IMR-90 (cell line): ENCODE data around the gene SLC2A8.

ENCODE experiments used
- POLR2A ChIP-seq: IDR thresholded peaks from 2 replicates; pipeline ENCODE4 v1.6.1; 2012; ENCODE audit warnings: mild to moderate bottlenecking, low read depth, low read length
- RAD21 ChIP-seq: IDR thresholded peaks from 2 replicates; pipeline ENCODE4 v1.6.1; 2012; ENCODE audit warnings: low read length, improper control_type of control experiment
- RCOR1 ChIP-seq: IDR thresholded peaks from 2 replicates; pipeline ENCODE4 v1.6.1; 2012; ENCODE audit warnings: mild to moderate bottlenecking, low read length, improper control_type of control experiment; ENCODE audit not compliant: insufficient replicate concordance
- RFX5 ChIP-seq: IDR thresholded peaks from 2 replicates; pipeline ENCODE4 v1.8.0; 2012; ENCODE audit warnings: low read depth, mild to moderate bottlenecking, low read length, moderate library complexity
- TF ChIP-seq, protein P1 (sequence below): conservative IDR thresholded peaks from 2 replicates; pipeline ENCODE4 v1.5.1; 2012; ENCODE audit warnings: mild to moderate bottlenecking, low read depth, low read length, improper control_type of control experiment

DNA sequence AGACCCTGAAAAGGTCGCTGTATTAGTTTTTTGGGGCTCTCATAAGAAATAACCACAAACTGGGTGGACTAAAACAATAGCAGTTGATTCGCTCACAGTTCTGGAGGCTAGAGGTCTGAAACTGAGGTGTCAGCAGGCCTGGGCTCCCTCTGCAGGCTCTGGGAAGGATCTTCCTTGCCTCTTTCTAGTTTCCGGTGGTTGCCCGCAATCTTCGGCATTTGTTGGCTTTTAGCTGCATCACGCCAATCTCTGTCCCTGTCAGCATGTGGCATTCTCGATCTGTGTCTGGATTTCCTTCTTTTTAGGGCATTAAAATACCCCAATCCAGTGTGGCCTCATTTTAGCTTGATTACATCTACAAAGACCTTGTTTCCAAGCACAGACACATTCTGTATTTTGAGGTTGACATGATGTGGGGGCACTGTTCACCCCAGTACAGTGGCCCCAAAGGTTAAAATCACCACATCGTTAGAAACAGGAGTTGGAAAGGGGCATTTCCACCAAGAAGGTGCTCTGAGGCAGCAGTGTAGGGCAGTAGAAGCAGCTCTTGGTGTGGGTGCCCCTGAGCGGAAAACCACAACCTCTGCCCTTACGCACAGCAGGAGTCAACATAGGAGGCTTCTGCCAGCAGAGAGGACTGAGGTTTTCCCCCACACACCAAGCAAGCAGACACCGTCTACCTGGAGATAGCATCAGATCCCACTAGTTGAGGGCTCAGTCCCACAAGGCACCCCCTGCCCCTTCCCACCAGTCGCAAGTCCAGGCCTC is 40.7 kb downstream of the SLC2A8 start:
- TF ChIP-seq, protein P1, sequence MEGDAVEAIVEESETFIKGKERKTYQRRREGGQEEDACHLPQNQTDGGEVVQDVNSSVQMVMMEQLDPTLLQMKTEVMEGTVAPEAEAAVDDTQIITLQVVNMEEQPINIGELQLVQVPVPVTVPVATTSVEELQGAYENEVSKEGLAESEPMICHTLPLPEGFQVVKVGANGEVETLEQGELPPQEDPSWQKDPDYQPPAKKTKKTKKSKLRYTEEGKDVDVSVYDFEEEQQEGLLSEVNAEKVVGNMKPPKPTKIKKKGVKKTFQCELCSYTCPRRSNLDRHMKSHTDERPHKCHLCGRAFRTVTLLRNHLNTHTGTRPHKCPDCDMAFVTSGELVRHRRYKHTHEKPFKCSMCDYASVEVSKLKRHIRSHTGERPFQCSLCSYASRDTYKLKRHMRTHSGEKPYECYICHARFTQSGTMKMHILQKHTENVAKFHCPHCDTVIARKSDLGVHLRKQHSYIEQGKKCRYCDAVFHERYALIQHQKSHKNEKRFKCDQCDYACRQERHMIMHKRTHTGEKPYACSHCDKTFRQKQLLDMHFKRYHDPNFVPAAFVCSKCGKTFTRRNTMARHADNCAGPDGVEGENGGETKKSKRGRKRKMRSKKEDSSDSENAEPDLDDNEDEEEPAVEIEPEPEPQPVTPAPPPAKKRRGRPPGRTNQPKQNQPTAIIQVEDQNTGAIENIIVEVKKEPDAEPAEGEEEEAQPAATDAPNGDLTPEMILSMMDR, result no peak
- no peak for TF ChIP-seq POLR2A
- TF ChIP-seq RAD21, result no peak
- no peak for TF ChIP-seq RFX5
- TF ChIP-seq RCOR1, result no peak
